Neural cell (in vitro differentiated cells): ENCODE measurements around the gene POLE2. TPM values are rescaled to one million over a fixed set of nuclear protein-coding genes. Genes with fewer than 3 reads are reported as not detected.

Experiments used
- polyA plus RNA-seq: library from polyadenylated mRNA; depleted of rRNA; stranded (reverse); fragments of >200 nt; gene quantifications from 2 replicates; pipeline ENCODE4 v1.2.3, GENCODE V29; 2014
- small RNA-seq, 3 experiments: library from RNA; depleted of rRNA; stranded (forward); fragments of <200 nt; gene quantifications; one replicate each; pipeline ENCODE3, GENCODE V24; 2012

The POLE2 gene
- polyA plus RNA-seq, 1 donor from 2014 or later, result 7.9 TPM

Small RNA genes within 50 kb of the gene (small RNA-seq; reads per million reads assigned to genes)
- gene AL139099.3 (0 reads per million in 3 experiments), gene RNU6ATAC30P (0 reads per million in 3 experiments)

Other genes starting within 250 kb of the POLE2 start
- 6,695 and 7,007 TPM in 2 replicates for gene RPS29, start 101.8 kb downstream of the POLE2 start, polyA plus RNA-seq
- gene LRR1, start 89.3 kb downstream of the POLE2 start, polyA plus RNA-seq, result 4.4 TPM in 2 replicates
- gene RPL36AL, start 67.6 kb downstream of the POLE2 start, polyA plus RNA-seq, result 130 and 147 TPM in 2 replicates
- gene MGAT2, start 67.4 kb downstream of the POLE2 start, polyA plus RNA-seq, result 23.7 and 24.7 TPM in 2 replicates
- 37.2 and 41.6 TPM in 2 replicates for gene DNAAF2, start 53.0 kb downstream of the POLE2 start, polyA plus RNA-seq
- 5.2 and 6.5 TPM in 2 replicates for gene KLHDC1, start 4.9 kb upstream of the POLE2 start, polyA plus RNA-seq
- 290 and 305 TPM in 2 replicates for gene KLHDC2, start 79.9 kb upstream of the POLE2 start, polyA plus RNA-seq
- gene NEMF, start 164.6 kb upstream of the POLE2 start, polyA plus RNA-seq, result 91.0 and 113 TPM in 2 replicates
- gene ARF6, start 204.9 kb upstream of the POLE2 start, polyA plus RNA-seq, result 23.0 and 24.1 TPM in 2 replicates